ENCODE data around the gene LLGL1.

Gene LLGL1

GRCh38 chr17:18197535-18198194 is 27.8 kb upstream of the LLGL1 start:
- Histone ChIP-seq H3K27ac (replicated peaks) (no peak overlapping the region), H3K4me3 (replicated peaks; ENCODE audit: insufficient read depth, low read length) (no peak overlapping the region), H3K27me3 (ENCODE audit: insufficient read depth, poor library complexity, severe bottlenecking) (no peaks in the 10 kb centered on the region)
- TF ChIP-seq GABPA (IDR thresholded peaks at IDR 0.05; ENCODE audit: low read depth) (no peak), CTCF (IDR thresholded peaks at IDR 0.05; ENCODE audit: insufficient read depth, low read length) (no peak), POLR2AphosphoS5 (IDR thresholded peaks at IDR 0.05; ENCODE audit: low read depth) (no peak), SPI1 (IDR thresholded peaks at IDR 0.05; ENCODE audit: borderline replicate concordance, low read depth) (no peak)
- TF ChIP-seq, protein P1, sequence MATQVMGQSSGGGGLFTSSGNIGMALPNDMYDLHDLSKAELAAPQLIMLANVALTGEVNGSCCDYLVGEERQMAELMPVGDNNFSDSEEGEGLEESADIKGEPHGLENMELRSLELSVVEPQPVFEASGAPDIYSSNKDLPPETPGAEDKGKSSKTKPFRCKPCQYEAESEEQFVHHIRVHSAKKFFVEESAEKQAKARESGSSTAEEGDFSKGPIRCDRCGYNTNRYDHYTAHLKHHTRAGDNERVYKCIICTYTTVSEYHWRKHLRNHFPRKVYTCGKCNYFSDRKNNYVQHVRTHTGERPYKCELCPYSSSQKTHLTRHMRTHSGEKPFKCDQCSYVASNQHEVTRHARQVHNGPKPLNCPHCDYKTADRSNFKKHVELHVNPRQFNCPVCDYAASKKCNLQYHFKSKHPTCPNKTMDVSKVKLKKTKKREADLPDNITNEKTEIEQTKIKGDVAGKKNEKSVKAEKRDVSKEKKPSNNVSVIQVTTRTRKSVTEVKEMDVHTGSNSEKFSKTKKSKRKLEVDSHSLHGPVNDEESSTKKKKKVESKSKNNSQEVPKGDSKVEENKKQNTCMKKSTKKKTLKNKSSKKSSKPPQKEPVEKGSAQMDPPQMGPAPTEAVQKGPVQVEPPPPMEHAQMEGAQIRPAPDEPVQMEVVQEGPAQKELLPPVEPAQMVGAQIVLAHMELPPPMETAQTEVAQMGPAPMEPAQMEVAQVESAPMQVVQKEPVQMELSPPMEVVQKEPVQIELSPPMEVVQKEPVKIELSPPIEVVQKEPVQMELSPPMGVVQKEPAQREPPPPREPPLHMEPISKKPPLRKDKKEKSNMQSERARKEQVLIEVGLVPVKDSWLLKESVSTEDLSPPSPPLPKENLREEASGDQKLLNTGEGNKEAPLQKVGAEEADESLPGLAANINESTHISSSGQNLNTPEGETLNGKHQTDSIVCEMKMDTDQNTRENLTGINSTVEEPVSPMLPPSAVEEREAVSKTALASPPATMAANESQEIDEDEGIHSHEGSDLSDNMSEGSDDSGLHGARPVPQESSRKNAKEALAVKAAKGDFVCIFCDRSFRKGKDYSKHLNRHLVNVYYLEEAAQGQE (IDR thresholded peaks at IDR 0.05; ENCODE audit: insufficient replicate concordance, low read depth) = no peak
- no peak for DNase-seq (ENCODE audit: low read depth in 1 of 2, low spot score in 1 of 2)

DNA sequence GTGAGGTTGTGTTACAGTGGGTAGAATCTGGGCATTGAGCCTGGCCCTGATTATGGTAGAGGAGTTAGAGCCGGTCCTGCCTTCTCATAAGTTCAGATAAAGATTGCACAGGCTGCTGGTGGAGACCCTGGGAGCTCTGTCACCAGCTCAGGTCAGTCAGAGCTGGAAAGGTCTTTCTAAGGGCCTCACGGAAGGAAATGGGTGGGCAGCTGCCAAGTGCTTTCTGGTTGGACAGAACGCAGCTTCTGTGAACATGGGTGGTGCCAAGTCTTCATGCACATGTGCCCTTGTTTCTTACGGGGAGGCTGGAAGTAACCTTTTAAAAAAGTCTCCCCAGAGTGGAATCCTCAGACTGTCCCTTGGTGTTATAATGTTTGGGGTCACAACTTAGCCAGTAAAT is 26.9 kb upstream of the LLGL1 start:
- H3K27ac ChIP-seq (replicated peaks) = no peak overlapping the region
- TF ChIP-seq, protein P1 (IDR thresholded peaks at IDR 0.05; ENCODE audit: insufficient replicate concordance, low read depth) = no peak
- TF ChIP-seq CTCF (IDR thresholded peaks at IDR 0.05; ENCODE audit: insufficient read depth, low read length) (no peak), POLR2AphosphoS5 (IDR thresholded peaks at IDR 0.05; ENCODE audit: low read depth) (no peak), GABPA (IDR thresholded peaks at IDR 0.05; ENCODE audit: low read depth) (no peak), SPI1 (IDR thresholded peaks at IDR 0.05; ENCODE audit: borderline replicate concordance, low read depth) (no peak)
- no peak overlapping the region for H3K4me3 ChIP-seq (replicated peaks; ENCODE audit: insufficient read depth, low read length)
- H3K27me3 ChIP-seq (ENCODE audit: insufficient read depth, poor library complexity, severe bottlenecking) = no peaks in the 10 kb centered on the region
- DNase-seq (ENCODE audit: low read depth in 1 of 2, low spot score in 1 of 2) = no peak

DNA sequence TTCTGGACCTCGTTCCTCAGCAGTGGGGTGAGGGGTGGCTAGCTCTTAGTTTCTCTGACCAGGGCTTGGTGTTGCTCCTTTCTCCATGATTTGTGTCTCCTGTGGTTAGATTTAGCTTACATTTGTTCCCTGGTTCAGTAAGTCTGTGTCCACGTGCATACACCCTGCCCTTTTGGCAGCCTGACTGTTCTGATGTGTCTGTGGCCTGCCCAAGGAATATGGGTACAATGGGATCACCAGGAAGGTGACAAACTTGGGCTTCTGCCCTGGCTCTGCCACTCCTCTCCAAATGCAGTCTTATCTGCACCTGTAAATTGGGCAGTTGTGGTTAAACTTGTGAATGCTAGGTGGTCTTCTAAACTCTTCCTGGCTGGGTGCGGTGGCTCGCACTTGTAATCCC is 24.3 kb upstream of the LLGL1 start:
- H3K4me3 ChIP-seq (replicated peaks; ENCODE audit: insufficient read depth, low read length) = no peak overlapping the region
- no peak overlapping the region for H3K27ac ChIP-seq (replicated peaks)
- no peak for TF ChIP-seq SPI1 (IDR thresholded peaks at IDR 0.05; ENCODE audit: borderline replicate concordance, low read depth)
- no peak for TF ChIP-seq CTCF (IDR thresholded peaks at IDR 0.05; ENCODE audit: insufficient read depth, low read length)
- no peak for TF ChIP-seq GABPA (IDR thresholded peaks at IDR 0.05; ENCODE audit: low read depth)
- no peak for TF ChIP-seq POLR2AphosphoS5 (IDR thresholded peaks at IDR 0.05; ENCODE audit: low read depth)
- TF ChIP-seq, protein P1 (IDR thresholded peaks at IDR 0.05; ENCODE audit: insufficient replicate concordance, low read depth) = no peak
- no peak for DNase-seq (ENCODE audit: low read depth in 1 of 2, low spot score in 1 of 2)
- no peaks in the 10 kb centered on the region for H3K27me3 ChIP-seq (ENCODE audit: insufficient read depth, poor library complexity, severe bottlenecking)

Measured in HL-60 (cell line).